Measurements from ENCODE around the gene ASCC1. TPM values are rescaled to one million over a fixed set of nuclear protein-coding genes. Genes with fewer than 3 reads are reported as not detected.

ASCC1 gene
- total RNA-seq, 1 experiment from 2014 or later: 51.3 TPM

DNA sequence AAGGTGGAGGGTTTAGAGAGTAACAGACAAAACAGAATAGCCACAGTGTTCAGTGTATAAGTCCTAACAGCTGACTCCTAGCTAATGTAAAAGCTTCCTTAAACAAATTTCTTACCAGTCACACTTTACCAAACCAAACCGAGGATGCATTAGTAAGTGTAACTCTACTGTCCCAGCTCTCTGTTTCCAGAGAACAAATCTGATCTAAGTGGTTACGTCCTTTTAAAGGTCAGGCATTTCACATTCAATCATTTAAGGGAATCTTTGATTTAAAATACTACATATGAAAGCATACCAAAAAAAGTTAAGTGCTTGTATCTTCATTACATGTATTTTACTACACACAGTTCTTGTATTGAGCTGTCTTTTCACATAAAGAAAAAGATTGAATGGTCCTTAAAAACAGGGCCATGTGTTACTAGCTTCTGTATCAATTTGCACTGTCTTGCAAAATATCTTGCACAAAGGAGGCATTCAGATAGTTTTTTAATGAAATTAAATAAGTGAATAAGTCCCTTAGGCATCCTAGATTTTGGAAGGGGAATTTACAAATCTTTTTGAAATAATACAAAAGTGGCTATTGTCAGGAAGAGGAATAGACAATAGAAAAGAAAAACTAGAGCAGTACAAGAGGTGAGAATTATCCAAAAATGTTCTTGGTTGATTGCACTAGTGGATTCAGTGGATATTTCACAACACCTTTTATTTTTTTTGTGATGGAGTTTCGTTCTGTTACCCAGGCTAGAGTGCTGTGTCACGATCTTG, 69.3 kb downstream of the ASCC1 start:
- H3K36me3 Mint-ChIP-seq (ENCODE audit: insufficient read depth, unreplicated experiment): peaks cover 5% of the 10 kb centered on the region
- DNase-seq: no peak
- peaks cover 8% of the 10 kb centered on the region for H3K4me1 Mint-ChIP-seq (ENCODE audit: low read depth, unreplicated experiment)
- intact Hi-C loops (cut with micrococcal nuclease; ENCODE audit: unreplicated experiment): no loop called here
- no TSS peak for BruUV-seq (replicated peaks)
- H3K4me3 Mint-ChIP-seq (ENCODE audit: low read depth, unreplicated experiment): no peak overlapping the region
- no peaks in the 10 kb centered on the region for H3K9me3 Mint-ChIP-seq (ENCODE audit: low read depth, unreplicated experiment)
- H3K27ac Mint-ChIP-seq (ENCODE audit: unreplicated experiment): no peak overlapping the region
- TF ChIP-seq, protein P1, sequence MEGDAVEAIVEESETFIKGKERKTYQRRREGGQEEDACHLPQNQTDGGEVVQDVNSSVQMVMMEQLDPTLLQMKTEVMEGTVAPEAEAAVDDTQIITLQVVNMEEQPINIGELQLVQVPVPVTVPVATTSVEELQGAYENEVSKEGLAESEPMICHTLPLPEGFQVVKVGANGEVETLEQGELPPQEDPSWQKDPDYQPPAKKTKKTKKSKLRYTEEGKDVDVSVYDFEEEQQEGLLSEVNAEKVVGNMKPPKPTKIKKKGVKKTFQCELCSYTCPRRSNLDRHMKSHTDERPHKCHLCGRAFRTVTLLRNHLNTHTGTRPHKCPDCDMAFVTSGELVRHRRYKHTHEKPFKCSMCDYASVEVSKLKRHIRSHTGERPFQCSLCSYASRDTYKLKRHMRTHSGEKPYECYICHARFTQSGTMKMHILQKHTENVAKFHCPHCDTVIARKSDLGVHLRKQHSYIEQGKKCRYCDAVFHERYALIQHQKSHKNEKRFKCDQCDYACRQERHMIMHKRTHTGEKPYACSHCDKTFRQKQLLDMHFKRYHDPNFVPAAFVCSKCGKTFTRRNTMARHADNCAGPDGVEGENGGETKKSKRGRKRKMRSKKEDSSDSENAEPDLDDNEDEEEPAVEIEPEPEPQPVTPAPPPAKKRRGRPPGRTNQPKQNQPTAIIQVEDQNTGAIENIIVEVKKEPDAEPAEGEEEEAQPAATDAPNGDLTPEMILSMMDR (IDR thresholded peaks at IDR 0.05; ENCODE audit: unreplicated experiment): no peak
- CTCF ChIA-PET: no interaction called here
- H3K27me3 Mint-ChIP-seq (ENCODE audit: unreplicated experiment): no peaks in the 10 kb centered on the region

DNA sequence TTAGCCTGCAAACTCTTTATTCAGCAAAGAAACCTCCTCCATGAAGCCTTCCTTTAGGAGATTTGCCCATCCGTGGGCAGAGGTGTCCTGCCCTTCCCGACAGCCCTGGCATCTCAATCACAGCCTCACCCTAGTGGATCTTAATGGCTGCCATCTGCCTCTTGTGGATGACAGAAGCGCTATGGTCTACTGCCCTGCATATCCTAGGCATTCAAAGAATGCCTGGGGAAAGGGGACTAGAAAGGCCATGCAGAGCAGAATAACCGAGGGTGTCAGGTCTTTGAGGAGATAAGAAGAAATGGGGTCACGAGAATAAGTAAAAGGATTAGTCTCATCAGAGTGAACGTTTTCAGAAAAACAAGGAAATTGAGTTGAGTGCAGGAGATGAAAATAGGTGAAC, 70.0 kb downstream of the ASCC1 start:
- BruUV-seq (replicated peaks): no TSS peak
- TF ChIP-seq, protein P1 (IDR thresholded peaks at IDR 0.05; ENCODE audit: unreplicated experiment): no peak
- Mint-ChIP-seq H3K27me3 (ENCODE audit: unreplicated experiment) (no peaks in the 10 kb centered on the region), H3K36me3 (ENCODE audit: insufficient read depth, unreplicated experiment) (peaks cover 2% of the 10 kb centered on the region), H3K27ac (ENCODE audit: unreplicated experiment) (no peak overlapping the region), H3K4me3 (ENCODE audit: low read depth, unreplicated experiment) (no peak overlapping the region), H3K9me3 (ENCODE audit: low read depth, unreplicated experiment) (no peaks in the 10 kb centered on the region), H3K4me1 (ENCODE audit: low read depth, unreplicated experiment) (peaks cover 8% of the 10 kb centered on the region)
- no peak for DNase-seq
- CTCF ChIA-PET: no interaction called here
- intact Hi-C loops (cut with micrococcal nuclease; ENCODE audit: unreplicated experiment): no loop called here

DNA sequence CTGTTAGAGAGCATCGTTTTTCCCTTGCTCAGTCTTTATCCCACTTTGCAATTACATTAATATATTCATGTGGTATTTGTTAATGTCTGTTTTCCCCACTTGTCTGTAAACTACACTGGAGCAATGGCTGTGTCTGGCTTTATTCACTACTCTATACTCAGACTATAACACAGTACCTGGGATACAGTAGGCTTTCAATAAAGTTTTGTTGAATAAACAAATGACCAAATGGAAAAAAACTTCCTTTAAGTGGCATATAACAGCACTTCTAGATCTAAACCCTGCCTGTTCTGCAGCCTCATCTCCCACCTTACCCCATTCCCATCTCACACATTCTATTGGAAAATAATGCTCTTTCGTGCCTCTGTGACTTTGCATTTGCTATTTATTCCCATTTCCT, 70.4 kb downstream of the ASCC1 start:
- intact Hi-C loops (cut with micrococcal nuclease; ENCODE audit: unreplicated experiment): no loop called here
- Mint-ChIP-seq H3K4me3 (ENCODE audit: low read depth, unreplicated experiment) (no peak overlapping the region), H3K27me3 (ENCODE audit: unreplicated experiment) (no peaks in the 10 kb centered on the region), H3K27ac (ENCODE audit: unreplicated experiment) (no peak overlapping the region), H3K9me3 (ENCODE audit: low read depth, unreplicated experiment) (no peaks in the 10 kb centered on the region), H3K4me1 (ENCODE audit: low read depth, unreplicated experiment) (peaks cover 8% of the 10 kb centered on the region), H3K36me3 (ENCODE audit: insufficient read depth, unreplicated experiment) (no peaks in the 10 kb centered on the region)
- CTCF ChIA-PET: no interaction called here
- TF ChIP-seq, protein P1 (IDR thresholded peaks at IDR 0.05; ENCODE audit: unreplicated experiment): no peak
- DNase-seq: no peak
- no TSS peak for BruUV-seq (replicated peaks)

DNA sequence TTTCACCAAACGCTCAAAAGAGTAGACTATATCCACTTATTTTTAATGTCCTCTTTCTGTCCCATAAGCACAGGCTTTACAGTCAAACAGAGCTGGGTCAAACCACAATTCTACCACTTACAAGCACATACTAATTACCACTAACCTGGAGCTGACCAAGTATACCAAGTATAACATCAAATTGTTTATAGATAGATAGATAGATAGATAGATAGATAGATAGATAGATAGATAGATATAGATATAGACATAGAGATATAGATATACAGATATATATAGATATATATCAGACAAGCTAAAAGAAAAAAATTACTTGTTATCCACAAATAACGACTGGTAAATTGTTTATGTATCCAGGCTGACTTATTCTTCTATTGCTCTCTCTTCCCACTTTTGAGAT, 75.2 kb downstream of the ASCC1 start:
- H3K9me3 Mint-ChIP-seq (ENCODE audit: low read depth, unreplicated experiment): no peaks in the 10 kb centered on the region
- TF ChIP-seq, protein P1 (IDR thresholded peaks at IDR 0.05; ENCODE audit: unreplicated experiment): no peak

More for the DNA sequence above, 75.2 kb downstream of the ASCC1 start:
- intact Hi-C loops (cut with micrococcal nuclease; ENCODE audit: unreplicated experiment): no loop called here
- no peak for DNase-seq
- no peak overlapping the region for H3K4me3 Mint-ChIP-seq (ENCODE audit: low read depth, unreplicated experiment)
- H3K27ac Mint-ChIP-seq (ENCODE audit: unreplicated experiment): no peak overlapping the region
- peaks cover under 1% of the 10 kb centered on the region for H3K4me1 Mint-ChIP-seq (ENCODE audit: low read depth, unreplicated experiment)
- H3K27me3 Mint-ChIP-seq (ENCODE audit: unreplicated experiment): no peaks in the 10 kb centered on the region
- no TSS peak for BruUV-seq (replicated peaks)
- no peaks in the 10 kb centered on the region for H3K36me3 Mint-ChIP-seq (ENCODE audit: insufficient read depth, unreplicated experiment)
- CTCF ChIA-PET: no interaction called here
